ENCODE measurements around the gene RPL39L.

Gene RPL39L

GRCh38 chr3:187161556-187161955 lies 22.3 kb upstream of the RPL39L start:
- H2BK120ac ChIP-seq (ENCODE audit: low read depth, low read length), result no peak overlapping the region
- H2BK5ac ChIP-seq (ENCODE audit: low read length), result no peak overlapping the region
- H3K36me3 ChIP-seq (ENCODE audit: control insufficient read depth, insufficient read depth, low read length), result no peaks in the 10 kb centered on the region
- H4K5ac ChIP-seq (ENCODE audit: low read length), result no peak overlapping the region
- H4K8ac ChIP-seq (ENCODE audit: low read depth, low read length), result no peak overlapping the region
- H2BK15ac ChIP-seq (replicated peaks; ENCODE audit: low read depth), result no peak overlapping the region
- H3K4me2 ChIP-seq (ENCODE audit: low read length), result no peak overlapping the region
- no peak for DNase-seq
- no peak overlapping the region for H2AK5ac ChIP-seq (ENCODE audit: low read length)
- no peaks in the 10 kb centered on the region for H3K27me3 ChIP-seq (ENCODE audit: insufficient read depth, low read length, poor library complexity)
- H3K4me1 ChIP-seq (ENCODE audit: control insufficient read depth, low read depth, low read length), result no peaks in the 10 kb centered on the region
- H3K79me2 ChIP-seq (ENCODE audit: control insufficient read depth, insufficient read depth, low read length), result no peaks in the 10 kb centered on the region
- H3K4me3 ChIP-seq (ENCODE audit: low read length), result no peak overlapping the region
- H3K23ac ChIP-seq (ENCODE audit: low read length), result no peak overlapping the region
- no peak overlapping the region for H3K27ac ChIP-seq (ENCODE audit: low read depth, low read length)
- no peak overlapping the region for H3K18ac ChIP-seq (ENCODE audit: low read length)
- no peak overlapping the region for H3K56ac ChIP-seq (ENCODE audit: low read length)
- H3K79me1 ChIP-seq (ENCODE audit: low read length), result no peaks in the 10 kb centered on the region
- H3K4ac ChIP-seq (ENCODE audit: low read depth, low read length), result no peak overlapping the region
- H3K9ac ChIP-seq (ENCODE audit: low read length), result no peak overlapping the region

- peak; percentile 57 for DNase-seq
- H3K18ac ChIP-seq (ENCODE audit: low read length), result peak overlapping the region; percentile 25
- H3K79me2 ChIP-seq (ENCODE audit: control insufficient read depth, insufficient read depth, low read length), result no peaks in the 10 kb centered on the region
- no peak overlapping the region for H4K8ac ChIP-seq (ENCODE audit: low read depth, low read length)
- no peak overlapping the region for H3K23ac ChIP-seq (ENCODE audit: low read length)
- no peak overlapping the region for H3K56ac ChIP-seq (ENCODE audit: low read length)
- no peak overlapping the region for H2AK5ac ChIP-seq (ENCODE audit: low read length)
- H3K79me1 ChIP-seq (ENCODE audit: low read length), result no peaks in the 10 kb centered on the region
- H3K27me3 ChIP-seq (ENCODE audit: insufficient read depth, low read length, poor library complexity), result no peaks in the 10 kb centered on the region
- no peaks in the 10 kb centered on the region for H3K36me3 ChIP-seq (ENCODE audit: control insufficient read depth, insufficient read depth, low read length)
- H2BK120ac ChIP-seq (ENCODE audit: low read depth, low read length), result peak overlapping the region; percentile 23
- no peak overlapping the region for H2BK15ac ChIP-seq (replicated peaks; ENCODE audit: low read depth)
- no peaks in the 10 kb centered on the region for H3K4me1 ChIP-seq (ENCODE audit: control insufficient read depth, low read depth, low read length)
- no peak overlapping the region for H3K4me2 ChIP-seq (ENCODE audit: low read length)
- no peak overlapping the region for H3K9ac ChIP-seq (ENCODE audit: low read length)
- no peak overlapping the region for H3K27ac ChIP-seq (ENCODE audit: low read depth, low read length)
- H2BK5ac ChIP-seq (ENCODE audit: low read length), result no peak overlapping the region
- no peak overlapping the region for H3K4me3 ChIP-seq (ENCODE audit: low read length)
- WGBS (ENCODE audit: extremely low coverage, insufficient coverage, low lambda C conversion rate), result no CpG with 5 or more reads among the region's 2 CpGs
- H3K4ac ChIP-seq (ENCODE audit: low read depth, low read length), result no peak overlapping the region
- no peak overlapping the region for H4K5ac ChIP-seq (ENCODE audit: low read length)
These were observed 11.3 kb upstream of the RPL39L start for GRCh38 chr3:187150599-187150998.

- H3K4me3 ChIP-seq (ENCODE audit: low read length), result no peak overlapping the region
- DNase-seq, result peak; percentile 55
- no peak overlapping the region for H3K27ac ChIP-seq (ENCODE audit: low read depth, low read length)
- no peak overlapping the region for H4K5ac ChIP-seq (ENCODE audit: low read length)
- no peaks in the 10 kb centered on the region for H3K79me1 ChIP-seq (ENCODE audit: low read length)
- H3K23ac ChIP-seq (ENCODE audit: low read length), result no peak overlapping the region
- H3K27me3 ChIP-seq (ENCODE audit: insufficient read depth, low read length, poor library complexity), result no peaks in the 10 kb centered on the region
- H3K79me2 ChIP-seq (ENCODE audit: control insufficient read depth, insufficient read depth, low read length), result no peaks in the 10 kb centered on the region
- H4K8ac ChIP-seq (ENCODE audit: low read depth, low read length), result no peak overlapping the region
- no peak overlapping the region for H2AK5ac ChIP-seq (ENCODE audit: low read length)
- no CpG with 5 or more reads among the region's 7 CpGs for WGBS (ENCODE audit: extremely low coverage, insufficient coverage, low lambda C conversion rate)
- H3K56ac ChIP-seq (ENCODE audit: low read length), result no peak overlapping the region
- H3K4ac ChIP-seq (ENCODE audit: low read depth, low read length), result no peak overlapping the region
- no peak overlapping the region for H2BK5ac ChIP-seq (ENCODE audit: low read length)
- H3K4me1 ChIP-seq (ENCODE audit: control insufficient read depth, low read depth, low read length), result no peaks in the 10 kb centered on the region
- H3K18ac ChIP-seq (ENCODE audit: low read length), result no peak overlapping the region
- H3K4me2 ChIP-seq (ENCODE audit: low read length), result no peak overlapping the region
- H3K36me3 ChIP-seq (ENCODE audit: control insufficient read depth, insufficient read depth, low read length), result no peaks in the 10 kb centered on the region
- H2BK120ac ChIP-seq (ENCODE audit: low read depth, low read length), result no peak overlapping the region
- H3K9ac ChIP-seq (ENCODE audit: low read length), result no peak overlapping the region
- H2BK15ac ChIP-seq (replicated peaks; ENCODE audit: low read depth), result no peak overlapping the region
These were observed 10.9 kb upstream of the RPL39L start for GRCh38 chr3:187150186-187150585.

GRCh38 chr3:187146389-187146788 lies 7.1 kb upstream of the RPL39L start:
- Histone ChIP-seq H3K4ac (ENCODE audit: low read depth, low read length) (no peak overlapping the region), H3K9ac (ENCODE audit: low read length) (no peak overlapping the region), H3K36me3 (ENCODE audit: control insufficient read depth, insufficient read depth, low read length) (no peaks in the 10 kb centered on the region), H2BK120ac (ENCODE audit: low read depth, low read length) (no peak overlapping the region), H2AK5ac (ENCODE audit: low read length) (no peak overlapping the region), H2BK15ac (replicated peaks; ENCODE audit: low read depth) (no peak overlapping the region), H3K79me1 (ENCODE audit: low read length) (no peaks in the 10 kb centered on the region), H4K8ac (ENCODE audit: low read depth, low read length) (no peak overlapping the region), H3K79me2 (ENCODE audit: control insufficient read depth, insufficient read depth, low read length) (no peaks in the 10 kb centered on the region), H2BK5ac (ENCODE audit: low read length) (no peak overlapping the region), H3K4me1 (ENCODE audit: control insufficient read depth, low read depth, low read length) (no peaks in the 10 kb centered on the region), H3K4me3 (ENCODE audit: low read length) (no peak overlapping the region), H3K4me2 (ENCODE audit: low read length) (no peak overlapping the region), H3K27ac (ENCODE audit: low read depth, low read length) (no peak overlapping the region), H3K27me3 (ENCODE audit: insufficient read depth, low read length, poor library complexity) (no peaks in the 10 kb centered on the region), H3K18ac (ENCODE audit: low read length) (no peak overlapping the region), H4K5ac (ENCODE audit: low read length) (no peak overlapping the region), H3K23ac (ENCODE audit: low read length) (no peak overlapping the region), H3K56ac (ENCODE audit: low read length) (no peak overlapping the region)
- DNase-seq, result no peak
- WGBS (ENCODE audit: extremely low coverage, insufficient coverage, low lambda C conversion rate), result no CpG with 5 or more reads among the region's 3 CpGs

GRCh38 chr3:187145149-187145895 lies 6.0 kb upstream of the RPL39L start:
- H3K9ac ChIP-seq (ENCODE audit: low read length), result no peak overlapping the region
- H2AK5ac ChIP-seq (ENCODE audit: low read length), result no peak overlapping the region
- no peak overlapping the region for H3K23ac ChIP-seq (ENCODE audit: low read length)
- no peak overlapping the region for H4K5ac ChIP-seq (ENCODE audit: low read length)
- no peak overlapping the region for H2BK15ac ChIP-seq (replicated peaks; ENCODE audit: low read depth)
- no peak overlapping the region for H2BK5ac ChIP-seq (ENCODE audit: low read length)
- H3K4me1 ChIP-seq (ENCODE audit: control insufficient read depth, low read depth, low read length), result no peaks in the 10 kb centered on the region
- H3K27me3 ChIP-seq (ENCODE audit: insufficient read depth, low read length, poor library complexity), result no peaks in the 10 kb centered on the region
- H3K79me2 ChIP-seq (ENCODE audit: control insufficient read depth, insufficient read depth, low read length), result no peaks in the 10 kb centered on the region
- WGBS (ENCODE audit: extremely low coverage, insufficient coverage, low lambda C conversion rate), result no CpG with 5 or more reads among the region's 3 CpGs
- H3K79me1 ChIP-seq (ENCODE audit: low read length), result no peaks in the 10 kb centered on the region
- no peak overlapping the region for H4K8ac ChIP-seq (ENCODE audit: low read depth, low read length)
- H3K36me3 ChIP-seq (ENCODE audit: control insufficient read depth, insufficient read depth, low read length), result no peaks in the 10 kb centered on the region
- H3K4me3 ChIP-seq (ENCODE audit: low read length), result no peak overlapping the region
- H3K56ac ChIP-seq (ENCODE audit: low read length), result no peak overlapping the region
- H3K18ac ChIP-seq (ENCODE audit: low read length), result no peak overlapping the region
- no peak for DNase-seq
- H2BK120ac ChIP-seq (ENCODE audit: low read depth, low read length), result no peak overlapping the region
- no peak overlapping the region for H3K4ac ChIP-seq (ENCODE audit: low read depth, low read length)
- no peak overlapping the region for H3K4me2 ChIP-seq (ENCODE audit: low read length)
- H3K27ac ChIP-seq (ENCODE audit: low read depth, low read length), result no peak overlapping the region

- WGBS (ENCODE audit: extremely low coverage, insufficient coverage, low lambda C conversion rate), result no CpG with 5 or more reads among the region's 3 CpGs
- Histone ChIP-seq H2BK5ac (ENCODE audit: low read length) (no peak overlapping the region), H3K4ac (ENCODE audit: low read depth, low read length) (no peak overlapping the region), H3K18ac (ENCODE audit: low read length) (no peak overlapping the region), H2AK5ac (ENCODE audit: low read length) (no peak overlapping the region), H3K9ac (ENCODE audit: low read length) (no peak overlapping the region), H3K23ac (ENCODE audit: low read length) (no peak overlapping the region), H4K5ac (ENCODE audit: low read length) (no peak overlapping the region), H3K27ac (ENCODE audit: low read depth, low read length) (no peak overlapping the region), H3K4me2 (ENCODE audit: low read length) (no peak overlapping the region), H3K36me3 (ENCODE audit: control insufficient read depth, insufficient read depth, low read length) (no peaks in the 10 kb centered on the region), H3K79me1 (ENCODE audit: low read length) (peaks cover 4% of the 10 kb centered on the region), H2BK15ac (replicated peaks; ENCODE audit: low read depth) (no peak overlapping the region), H3K56ac (ENCODE audit: low read length) (no peak overlapping the region), H3K4me1 (ENCODE audit: control insufficient read depth, low read depth, low read length) (peaks cover 3% of the 10 kb centered on the region), H3K27me3 (ENCODE audit: insufficient read depth, low read length, poor library complexity) (no peaks in the 10 kb centered on the region), H2BK120ac (ENCODE audit: low read depth, low read length) (no peak overlapping the region), H4K8ac (ENCODE audit: low read depth, low read length) (no peak overlapping the region), H3K79me2 (ENCODE audit: control insufficient read depth, insufficient read depth, low read length) (no peaks in the 10 kb centered on the region), H3K4me3 (ENCODE audit: low read length) (no peak overlapping the region)
- DNase-seq, result no peak
These were observed 578 bp upstream of the RPL39L start for GRCh38 chr3:187139895-187140253.
